Glutamatergic neuron (in vitro differentiated cells): ENCODE results near the gene KRTAP5-1. TPM values are rescaled to one million over a fixed set of nuclear protein-coding genes. Genes with fewer than 3 reads are reported as not detected.

Experiments
- DNase-seq: peaks from one replicate; pipeline ENCODE4 v3.0.0; 2022
- H3K27ac Mint-ChIP-seq: one replicate; pipeline ENCODE4 v1.8.0; 2020; ENCODE audit warnings: mild to moderate bottlenecking, mixed read lengths, inconsistent platforms; ENCODE audit not compliant: unreplicated experiment
- H3K27me3 Mint-ChIP-seq: one replicate; pipeline ENCODE4 v1.8.0; 2020; ENCODE audit warnings: mild to moderate bottlenecking, moderate library complexity, mixed read lengths, inconsistent platforms; ENCODE audit not compliant: unreplicated experiment
- H3K36me3 Mint-ChIP-seq: one replicate; pipeline ENCODE4 v1.8.0; 2020; ENCODE audit warnings: mild to moderate bottlenecking, mixed read lengths, inconsistent platforms; ENCODE audit not compliant: unreplicated experiment
- H3K4me1 Mint-ChIP-seq: one replicate; pipeline ENCODE4 v1.8.0; 2020; ENCODE audit warnings: mild to moderate bottlenecking, low read depth, mixed read lengths, inconsistent platforms; ENCODE audit not compliant: unreplicated experiment
- H3K4me3 Mint-ChIP-seq: one replicate; pipeline ENCODE4 v1.8.0; 2020; ENCODE audit warnings: mild to moderate bottlenecking, mixed read lengths, inconsistent platforms; ENCODE audit not compliant: unreplicated experiment
- H3K9me3 Mint-ChIP-seq: one replicate; pipeline ENCODE4 v1.8.0; 2020; ENCODE audit warnings: mild to moderate bottlenecking, moderate library complexity, mixed read lengths, inconsistent platforms; ENCODE audit not compliant: unreplicated experiment
- total RNA-seq: library from RNA; stranded (reverse); fragmentation: NEBNext Ultra II Directional; extraction: Animal tissue kit (Norgen Biotek cat#: 25700); gene quantifications from one replicate; pipeline ENCODE4 v1.2.1, GENCODE V29; 2021; ENCODE audit not compliant: unreplicated experiment
- TF ChIP-seq, protein P1 (sequence below): fragments of 200-600 bp; sonication (generic); IDR thresholded peaks from one replicate; pipeline ENCODE4 v1.5.0; 2021; ENCODE audit not compliant: partially characterized antibody, unreplicated experiment

KRTAP5-1 gene
- total RNA-seq, 1 donor from 2014 or later = not detected

DNA sequence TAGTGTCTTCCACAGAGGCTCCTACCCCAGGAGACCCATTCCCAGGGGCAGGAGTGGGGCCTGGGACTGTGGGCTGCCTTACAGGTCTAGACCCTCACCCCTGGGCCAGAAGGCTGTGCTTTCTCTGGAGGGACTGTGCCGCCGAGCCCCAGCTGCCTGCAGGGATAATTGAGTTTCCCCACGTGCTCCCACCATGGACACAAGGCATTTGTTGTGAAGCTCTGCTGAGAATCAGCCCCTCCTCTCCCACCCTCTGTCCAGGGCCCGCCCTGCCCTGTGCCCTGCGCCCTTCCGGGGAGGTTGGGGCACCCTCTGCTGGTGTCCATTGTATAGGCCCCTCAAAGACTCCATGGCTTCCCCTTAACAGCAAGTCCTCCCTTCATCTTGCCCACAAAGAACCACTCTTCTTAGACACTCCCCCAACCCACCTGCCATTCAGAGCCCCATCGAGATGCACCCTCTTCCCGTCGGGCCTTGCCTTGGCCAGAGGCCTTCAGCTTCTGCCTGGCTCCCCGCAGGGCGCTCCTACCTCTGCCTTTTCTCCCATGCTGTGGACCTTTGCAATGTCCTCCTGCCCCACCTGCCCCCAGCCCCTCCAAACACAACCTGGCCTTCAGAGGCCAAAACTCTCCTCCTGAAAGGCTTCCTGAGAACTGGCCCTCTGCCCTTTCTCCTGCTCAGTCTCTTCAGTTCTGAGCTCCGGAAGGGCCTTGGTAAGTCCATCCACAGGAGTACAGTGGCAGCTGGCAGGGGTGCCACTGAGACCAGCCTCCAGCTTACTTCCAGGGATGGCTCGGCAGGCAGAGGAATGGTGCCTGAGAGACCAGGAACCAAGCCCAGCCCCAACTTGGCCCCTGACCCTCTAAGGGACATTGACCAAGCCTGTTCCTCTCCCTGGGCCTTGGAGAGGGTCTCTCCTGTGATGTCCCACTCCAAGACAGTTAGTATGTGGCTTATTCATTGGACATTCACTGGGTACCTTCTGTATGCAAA lies 35.4 kb downstream of the KRTAP5-1 start:
- Mint-ChIP-seq H3K4me3 (no peak overlapping the region), H3K27ac (no peak overlapping the region), H3K9me3 (peaks cover 3% of the 10 kb centered on the region), H3K4me1 (peaks cover 3% of the 10 kb centered on the region), H3K27me3 (peaks cover 14% of the 10 kb centered on the region), H3K36me3 (peaks cover 4% of the 10 kb centered on the region)
- DNase-seq = peak; percentile 23
- TF ChIP-seq, protein P1, sequence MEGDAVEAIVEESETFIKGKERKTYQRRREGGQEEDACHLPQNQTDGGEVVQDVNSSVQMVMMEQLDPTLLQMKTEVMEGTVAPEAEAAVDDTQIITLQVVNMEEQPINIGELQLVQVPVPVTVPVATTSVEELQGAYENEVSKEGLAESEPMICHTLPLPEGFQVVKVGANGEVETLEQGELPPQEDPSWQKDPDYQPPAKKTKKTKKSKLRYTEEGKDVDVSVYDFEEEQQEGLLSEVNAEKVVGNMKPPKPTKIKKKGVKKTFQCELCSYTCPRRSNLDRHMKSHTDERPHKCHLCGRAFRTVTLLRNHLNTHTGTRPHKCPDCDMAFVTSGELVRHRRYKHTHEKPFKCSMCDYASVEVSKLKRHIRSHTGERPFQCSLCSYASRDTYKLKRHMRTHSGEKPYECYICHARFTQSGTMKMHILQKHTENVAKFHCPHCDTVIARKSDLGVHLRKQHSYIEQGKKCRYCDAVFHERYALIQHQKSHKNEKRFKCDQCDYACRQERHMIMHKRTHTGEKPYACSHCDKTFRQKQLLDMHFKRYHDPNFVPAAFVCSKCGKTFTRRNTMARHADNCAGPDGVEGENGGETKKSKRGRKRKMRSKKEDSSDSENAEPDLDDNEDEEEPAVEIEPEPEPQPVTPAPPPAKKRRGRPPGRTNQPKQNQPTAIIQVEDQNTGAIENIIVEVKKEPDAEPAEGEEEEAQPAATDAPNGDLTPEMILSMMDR = no peak

DNA sequence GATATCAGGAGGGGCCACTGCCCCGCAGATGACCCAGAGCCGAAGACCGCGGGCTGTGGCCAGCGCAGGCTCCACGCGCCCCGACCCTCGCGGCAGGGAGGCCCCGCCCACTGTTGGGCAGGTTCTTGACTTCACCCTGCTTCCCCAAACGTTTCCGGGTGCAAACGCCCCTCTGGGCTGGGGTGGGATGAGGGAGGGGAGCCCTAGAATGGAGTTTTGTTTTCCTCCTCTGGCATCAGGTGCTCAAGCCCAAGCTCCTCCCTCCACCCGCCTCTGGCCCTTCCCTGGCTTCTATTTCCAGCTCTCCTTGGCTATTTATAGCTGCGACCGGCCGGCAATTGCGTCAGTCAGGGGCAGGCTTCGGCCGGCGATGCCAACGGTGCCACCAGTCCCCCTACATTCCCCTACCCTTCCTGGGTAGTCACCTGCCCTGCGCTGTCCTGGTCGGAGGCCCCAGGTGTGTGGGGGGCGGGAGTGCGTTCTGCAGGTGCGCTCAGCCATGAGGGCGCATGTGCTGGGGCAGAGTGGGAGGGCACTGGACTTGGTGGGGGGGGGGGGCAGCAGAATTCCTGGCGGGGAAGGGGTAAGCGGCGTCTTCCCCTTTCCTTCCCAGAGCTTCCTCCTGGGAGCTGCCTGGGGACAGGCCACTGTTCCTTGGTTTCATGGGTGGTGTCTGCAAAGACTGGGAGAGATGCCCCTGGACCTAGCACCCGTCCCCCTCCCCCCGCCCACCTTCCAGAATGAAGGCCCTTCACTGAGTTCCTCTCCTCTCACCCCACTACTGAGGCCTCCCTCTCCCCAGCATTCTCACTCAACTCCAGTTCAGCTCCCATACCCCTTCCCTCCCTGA lies 36.6 kb downstream of the KRTAP5-1 start:
- no peak overlapping the region for H3K27ac Mint-ChIP-seq
- H3K9me3 Mint-ChIP-seq = peaks cover 3% of the 10 kb centered on the region
- H3K4me3 Mint-ChIP-seq = no peak overlapping the region
- TF ChIP-seq, protein P1 = no peak
- peak; percentile 73 for DNase-seq
- H3K4me1 Mint-ChIP-seq = peaks cover 3% of the 10 kb centered on the region
- H3K27me3 Mint-ChIP-seq = peaks cover 9% of the 10 kb centered on the region
- H3K36me3 Mint-ChIP-seq = peaks cover 4% of the 10 kb centered on the region

DNA sequence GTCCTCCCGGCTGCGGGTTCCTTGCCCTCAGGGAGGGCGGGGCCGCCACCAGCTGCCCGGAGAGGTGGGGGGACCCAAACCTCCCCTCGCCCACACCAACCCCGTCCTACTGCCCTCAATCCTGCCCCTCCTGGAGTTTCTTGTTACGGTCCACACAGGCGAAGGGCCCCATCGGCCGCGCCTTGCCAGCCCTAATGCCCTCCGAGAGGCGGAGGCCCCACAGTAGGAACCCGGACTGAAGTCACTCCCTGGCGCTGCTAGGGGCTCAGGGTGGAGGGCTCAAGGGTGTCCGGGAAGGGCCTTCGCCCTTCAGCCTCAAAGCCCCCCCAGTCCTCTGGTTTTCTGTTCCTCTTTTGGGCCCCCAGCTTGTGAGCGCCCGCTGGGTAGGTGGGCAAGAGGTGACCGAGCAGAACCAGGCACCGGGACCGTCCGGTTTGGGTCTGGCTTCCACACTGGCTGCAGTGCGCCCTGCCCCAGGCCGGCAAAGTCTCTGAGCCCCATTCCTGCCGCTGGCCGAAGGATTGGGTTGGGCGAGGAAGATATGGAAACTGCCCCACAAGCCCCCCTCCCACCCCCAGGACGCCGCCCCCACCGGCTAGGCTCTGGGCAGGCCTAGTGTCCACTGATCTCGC lies 37.5 kb downstream of the KRTAP5-1 start:
- TF ChIP-seq, protein P1 = no peak
- Mint-ChIP-seq H3K27ac (no peak overlapping the region), H3K4me3 (peak overlapping the region; percentile 30), H3K4me1 (peaks cover 3% of the 10 kb centered on the region), H3K36me3 (peaks cover 4% of the 10 kb centered on the region), H3K27me3 (peaks cover 7% of the 10 kb centered on the region), H3K9me3 (peaks cover 1% of the 10 kb centered on the region)
- no peak for DNase-seq

DNA sequence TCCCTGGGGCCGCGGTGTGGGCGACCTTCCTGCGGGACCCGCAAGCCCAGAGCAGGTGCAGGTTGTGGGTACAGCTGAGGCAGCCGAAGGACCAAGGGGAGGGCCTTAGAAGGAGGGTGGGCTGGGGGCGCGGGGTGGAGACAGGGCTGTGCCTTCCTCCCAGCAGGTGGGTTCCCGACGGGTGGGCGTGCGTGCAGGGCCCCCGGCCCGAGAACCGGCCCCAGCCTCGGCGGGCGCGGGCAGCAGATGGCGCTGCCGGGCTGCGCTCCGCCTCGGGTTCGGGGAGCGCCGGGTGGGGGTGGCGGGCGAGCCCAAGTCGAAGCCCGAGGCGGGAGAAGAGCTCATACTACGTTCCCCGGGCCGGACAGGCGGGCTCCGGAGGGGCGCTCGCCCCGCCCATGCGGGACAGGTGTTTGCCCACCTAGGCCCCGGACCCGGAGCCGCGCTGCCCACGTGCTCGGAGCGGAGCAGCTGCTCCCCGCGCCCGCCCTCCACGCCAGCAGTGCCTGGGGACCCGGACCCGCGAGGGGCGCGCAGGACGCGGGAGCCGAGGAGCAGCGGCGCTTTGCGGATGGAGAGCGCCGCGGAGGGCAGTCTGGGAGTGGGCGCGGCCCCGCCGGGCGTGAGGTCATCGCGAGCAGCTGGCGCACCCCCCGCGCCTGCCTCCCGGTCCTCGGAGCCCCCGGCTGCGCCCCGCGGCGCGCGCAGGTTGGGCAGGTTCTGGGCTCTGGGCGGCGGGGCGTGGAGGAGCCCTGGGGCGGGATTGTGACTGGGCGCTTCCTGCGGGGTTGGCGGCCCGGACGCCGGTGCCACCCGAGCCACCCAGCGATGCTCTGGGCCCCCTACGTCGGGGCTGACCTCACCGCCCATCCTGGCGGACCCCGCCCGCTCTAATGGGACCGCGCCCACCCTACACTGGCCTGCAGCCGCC lies 38.3 kb downstream of the KRTAP5-1 start:
- Mint-ChIP-seq H3K36me3 (peaks cover 4% of the 10 kb centered on the region), H3K27ac (no peak overlapping the region), H3K9me3 (peaks cover 1% of the 10 kb centered on the region), H3K4me1 (peaks cover 3% of the 10 kb centered on the region), H3K27me3 (peaks cover 6% of the 10 kb centered on the region), H3K4me3 (no peak overlapping the region)
- TF ChIP-seq, protein P1 = peak; percentile 40
- peak; percentile 76 for DNase-seq
